HepG2 (cell line): ENCODE results near the gene COPS8. TPM values are rescaled to one million over a fixed set of nuclear protein-coding genes. Genes with fewer than 3 reads are reported as not detected.
A peak's percentile ranks its signal among the peaks of the same experiment; 100 is the strongest.

Source experiments
- BCL6 ChIP-seq: IDR thresholded peaks from 2 replicates; pipeline ENCODE4 v1.6.1; 2016; ENCODE audit warnings: missing genetic modification reagents, missing compliant biosample characterization
- FOXJ3 ChIP-seq: sonication (generic); formaldehyde crosslinking; IDR thresholded peaks from 2 replicates; pipeline ENCODE4 v1.4.0; 2020; ENCODE audit warnings: missing genetic modification reagents, mild to moderate bottlenecking, borderline replicate concordance
- FOXK1 ChIP-seq: sonication (generic); formaldehyde crosslinking; IDR thresholded peaks from 2 replicates; pipeline ENCODE4 v1.4.0; 2020; ENCODE audit warnings: low read depth, missing genetic modification reagents, borderline replicate concordance
- HOMEZ ChIP-seq: IDR thresholded peaks from 2 replicates; pipeline ENCODE4 v1.6.1; 2016; ENCODE audit warnings: low read depth
- KDM2A ChIP-seq: sonication (generic); formaldehyde crosslinking; IDR thresholded peaks from 2 replicates; pipeline ENCODE4 v1.4.0; 2020; ENCODE audit warnings: low read depth, missing genetic modification reagents, borderline replicate concordance
- MYC ChIP-seq: sonication (generic); formaldehyde crosslinking; IDR thresholded peaks from 2 replicates; pipeline ENCODE4 v1.9.0; 2021; ENCODE audit warnings: missing genetic modification reagents, borderline replicate concordance
- REPIN1 ChIP-seq: sonication (generic); formaldehyde crosslinking; IDR thresholded peaks from 2 replicates; pipeline ENCODE4 v1.8.0; 2022; ENCODE audit warnings: missing genetic modification reagents, low read depth, mild to moderate bottlenecking, borderline replicate concordance
- SETDB1 ChIP-seq: sonication (generic); formaldehyde crosslinking; IDR thresholded peaks from 2 replicates; pipeline ENCODE4 v1.5.1; 2020; ENCODE audit warnings: missing genetic modification reagents, mild to moderate bottlenecking, borderline replicate concordance
- SMC3 ChIP-seq: IDR thresholded peaks from 2 replicates; pipeline ENCODE4 v1.6.1; 2011; ENCODE audit warnings: low read length, improper control_type of control experiment
- TEAD3 ChIP-seq: optimal IDR thresholded peaks from 2 replicates; pipeline ENCODE3; 2016; ENCODE audit warnings: borderline replicate concordance
- TMF1 ChIP-seq: sonication (generic); formaldehyde crosslinking; IDR thresholded peaks from 2 replicates; pipeline ENCODE4 v1.8.1; 2022; ENCODE audit warnings: low read depth, missing genetic modification reagents
- ZBTB33 ChIP-seq: sonication (generic); formaldehyde crosslinking; IDR thresholded peaks from 2 replicates; pipeline ENCODE4 v1.4.0; 2020; ENCODE audit warnings: missing genetic modification reagents
- ZBTB4 ChIP-seq: sonication (generic); formaldehyde crosslinking; IDR thresholded peaks from 2 replicates; pipeline ENCODE4 v1.4.0; 2020; ENCODE audit warnings: missing genetic modification reagents, mild to moderate bottlenecking, borderline replicate concordance
- ZNF12 ChIP-seq: sonication (generic); formaldehyde crosslinking; IDR thresholded peaks from 2 replicates; pipeline ENCODE4 v1.5.0; 2020; ENCODE audit warnings: missing genetic modification reagents
- ZNF143 ChIP-seq: sonication (generic); formaldehyde crosslinking; IDR thresholded peaks from 2 replicates; pipeline ENCODE4 v1.4.0; 2020; ENCODE audit warnings: missing genetic modification reagents
- ZNF574 ChIP-seq: sonication (generic); formaldehyde crosslinking; IDR thresholded peaks from 2 replicates; pipeline ENCODE4 v1.4.0; 2020; ENCODE audit warnings: missing genetic modification reagents
- ZNF614 ChIP-seq: IDR thresholded peaks from 2 replicates; pipeline ENCODE4 v1.6.1; 2018; ENCODE audit warnings: missing biosample characterization, missing genetic modification reagents, inconsistent platforms, borderline replicate concordance
- ZNF644 ChIP-seq: IDR thresholded peaks from 2 replicates; pipeline ENCODE4 v1.6.1; 2016; ENCODE audit warnings: low read depth
- ZNF768 ChIP-seq: sonication (generic); formaldehyde crosslinking; IDR thresholded peaks from 2 replicates; pipeline ENCODE4 v1.4.0; 2020; ENCODE audit warnings: missing genetic modification reagents
- polyA plus RNA-seq, 8 experiments: library from polyadenylated mRNA; depleted of rRNA in 3 of 8; stranded (reverse) in 7 of 8; unstranded in 1 of 8; fragments of >200 nt; fragmentation: Illumina TruSeq in 4 of 8; extraction: Trizol in 4 of 8; gene quantifications; 2 replicates each; pipeline versions ENCODE4 v1.2.1 to v1.2.3, GENCODE V29; 2011 to 2016; ENCODE audit warnings: low read depth in 4 of 8, missing spikeins in 1 of 8, mixed read lengths in 1 of 8; ENCODE audit not compliant: insufficient read depth in 1 of 8
- total RNA-seq, 5 experiments: library from RNA; depleted of rRNA; stranded (reverse); fragments of >200 nt; fragmentation: Illumina TruSeq; extraction: Trizol; gene quantifications; 2 replicates each; pipeline ENCODE4 v1.2.3, GENCODE V29; 2016; ENCODE audit warnings: low read depth in 1 of 5

The COPS8 gene
- total and polyA plus RNA-seq, 2 of the 13 experiments (the other 11 are each of a cell fraction or from before 2014, with no cell fraction given), result 86.3 to 96.6 TPM

- peak; percentile 42; the same call in 1 of the 2 replicates for TF ChIP-seq FOXJ3 (CRISPR knock-in tag)
- TF ChIP-seq TMF1 (CRISPR knock-in tag), result no peak
- TF ChIP-seq ZNF644 (CRISPR knock-in tag), result no peak
- no peak for TF ChIP-seq BCL6
- TF ChIP-seq KDM2A (CRISPR knock-in tag), result peak; percentile 41; the same call in 1 of the 2 replicates
- 0 out of 2 replicates have a peak, but pooled peaks have one; percentile 17 for TF ChIP-seq HOMEZ (CRISPR knock-in tag)
- TF ChIP-seq ZBTB33 (CRISPR knock-in tag), result peak; percentile 77
- TF ChIP-seq ZNF574 (CRISPR knock-in tag), result peak; percentile 98
- TF ChIP-seq ZNF614, result peak; percentile 38; the same call in 1 of the 2 replicates
- peak; percentile 58; the same call in 1 of the 2 replicates for TF ChIP-seq REPIN1 (CRISPR knock-in tag)
- peak; percentile 53; the same call in 1 of the 2 replicates for TF ChIP-seq FOXK1 (CRISPR knock-in tag)
- no peak for TF ChIP-seq SETDB1
- TF ChIP-seq SMC3, result peak; percentile 61
- peak; percentile 11 for TF ChIP-seq TEAD3 (CRISPR knock-in tag)
- TF ChIP-seq ZBTB4 (CRISPR knock-in tag), result no peak
- TF ChIP-seq ZNF768 (CRISPR knock-in tag), result peak; percentile 91
- peak; percentile 24; the same call in 1 of the 2 replicates for TF ChIP-seq MYC (CRISPR knock-in tag)
- TF ChIP-seq ZNF12 (CRISPR knock-in tag), result peak; percentile 100
- TF ChIP-seq ZNF143 (CRISPR knock-in tag), result peak; percentile 16; the same call in 1 of the 2 replicates
These were observed 36.6 kb downstream of the COPS8 start (continued) for GRCh38 chr2:237122214-237122666.
